ENCODE data around the gene GALNT8. TPM values are rescaled to one million over a fixed set of nuclear protein-coding genes. Genes with fewer than 3 reads are reported as not detected.

The GALNT8 gene
- total RNA-seq, 1 donor from 2014 or later, result 0.67 TPM

GRCh38 chr12:4725057-4725456 is 4.9 kb downstream of the GALNT8 start:
- H3K27me3 ChIP-seq, result peaks cover 7% of the 10 kb centered on the region
- H3K9me3 ChIP-seq, result no peaks in the 10 kb centered on the region
- no peak overlapping the region for H3K4me3 ChIP-seq
- TF ChIP-seq, protein P1, sequence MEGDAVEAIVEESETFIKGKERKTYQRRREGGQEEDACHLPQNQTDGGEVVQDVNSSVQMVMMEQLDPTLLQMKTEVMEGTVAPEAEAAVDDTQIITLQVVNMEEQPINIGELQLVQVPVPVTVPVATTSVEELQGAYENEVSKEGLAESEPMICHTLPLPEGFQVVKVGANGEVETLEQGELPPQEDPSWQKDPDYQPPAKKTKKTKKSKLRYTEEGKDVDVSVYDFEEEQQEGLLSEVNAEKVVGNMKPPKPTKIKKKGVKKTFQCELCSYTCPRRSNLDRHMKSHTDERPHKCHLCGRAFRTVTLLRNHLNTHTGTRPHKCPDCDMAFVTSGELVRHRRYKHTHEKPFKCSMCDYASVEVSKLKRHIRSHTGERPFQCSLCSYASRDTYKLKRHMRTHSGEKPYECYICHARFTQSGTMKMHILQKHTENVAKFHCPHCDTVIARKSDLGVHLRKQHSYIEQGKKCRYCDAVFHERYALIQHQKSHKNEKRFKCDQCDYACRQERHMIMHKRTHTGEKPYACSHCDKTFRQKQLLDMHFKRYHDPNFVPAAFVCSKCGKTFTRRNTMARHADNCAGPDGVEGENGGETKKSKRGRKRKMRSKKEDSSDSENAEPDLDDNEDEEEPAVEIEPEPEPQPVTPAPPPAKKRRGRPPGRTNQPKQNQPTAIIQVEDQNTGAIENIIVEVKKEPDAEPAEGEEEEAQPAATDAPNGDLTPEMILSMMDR (IDR thresholded peaks at IDR 0.05), result no peak
- DNase-seq (no peak), ATAC-seq (no peak)
- intact Hi-C loops (cut with DNase I), result no loop called here
- H3K4me1 ChIP-seq, result no peaks in the 10 kb centered on the region
- H3K36me3 ChIP-seq, result no peaks in the 10 kb centered on the region
- no peak overlapping the region for H3K27ac ChIP-seq

GRCh38 chr12:4734625-4735340 is 14.6 kb downstream of the GALNT8 start:
- TF ChIP-seq, protein P1 (IDR thresholded peaks at IDR 0.05), result no peak
- ATAC-seq (no peak), DNase-seq (no peak)

GRCh38 chr12:4736091-4736490 is 15.9 kb downstream of the GALNT8 start:
- no peaks in the 10 kb centered on the region for H3K9me3 ChIP-seq
- H3K27ac ChIP-seq, result no peak overlapping the region
- ATAC-seq (no peak), DNase-seq (no peak)
- H3K27me3 ChIP-seq, result no peaks in the 10 kb centered on the region
- TF ChIP-seq, protein P1 (IDR thresholded peaks at IDR 0.05), result no peak
- H3K36me3 ChIP-seq, result no peaks in the 10 kb centered on the region
- no peaks in the 10 kb centered on the region for H3K4me1 ChIP-seq
- intact Hi-C loops (cut with DNase I), result no loop called here
- H3K4me3 ChIP-seq, result no peak overlapping the region

More at GRCh38 chr12:4734625-4735340, 14.6 kb downstream of the GALNT8 start:
- no peak overlapping the region for H3K27ac ChIP-seq
- H3K9me3 ChIP-seq, result no peaks in the 10 kb centered on the region
- H3K4me1 ChIP-seq, result no peaks in the 10 kb centered on the region
- intact Hi-C loops (cut with DNase I), result no loop called here
- H3K4me3 ChIP-seq, result no peak overlapping the region
- H3K27me3 ChIP-seq, result no peaks in the 10 kb centered on the region
- H3K36me3 ChIP-seq, result no peaks in the 10 kb centered on the region

DNA sequence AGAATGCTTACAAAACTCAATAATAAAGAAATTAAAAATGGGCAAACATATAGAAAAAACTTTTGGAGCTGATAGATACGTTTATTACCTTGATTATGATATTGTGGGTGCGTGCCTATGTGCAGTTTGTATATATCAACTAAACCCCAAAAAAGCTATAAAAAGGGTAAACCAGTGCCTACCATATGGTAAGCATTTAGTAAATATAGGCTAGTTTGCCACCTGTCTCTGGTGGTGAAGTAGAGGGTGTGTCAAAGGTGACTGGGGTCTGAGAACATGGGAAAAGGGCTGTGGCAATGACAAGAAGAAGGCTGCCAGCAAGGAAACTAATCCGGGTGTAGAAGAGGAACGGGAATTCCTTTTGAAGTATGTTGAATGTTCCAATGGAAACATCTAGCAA is 18.3 kb downstream of the GALNT8 start:
- ATAC-seq, result no peak
- Histone ChIP-seq H3K36me3 (no peaks in the 10 kb centered on the region), H3K9me3 (no peaks in the 10 kb centered on the region), H3K4me1 (no peaks in the 10 kb centered on the region), H3K27me3 (no peaks in the 10 kb centered on the region), H3K4me3 (no peak overlapping the region), H3K27ac (no peak overlapping the region)
- no peak for DNase-seq
- intact Hi-C loops (cut with DNase I), result no loop called here
- TF ChIP-seq, protein P1 (IDR thresholded peaks at IDR 0.05), result no peak

- Histone ChIP-seq H3K4me1 (no peaks in the 10 kb centered on the region), H3K36me3 (no peaks in the 10 kb centered on the region), H3K4me3 (no peak overlapping the region), H3K27me3 (no peaks in the 10 kb centered on the region), H3K9me3 (no peaks in the 10 kb centered on the region), H3K27ac (no peak overlapping the region)
- TF ChIP-seq, protein P1 (IDR thresholded peaks at IDR 0.05), result no peak
- ATAC-seq (no peak), DNase-seq (no peak)
- intact Hi-C loops (cut with DNase I), result no loop called here
These were observed 22.3 kb downstream of the GALNT8 start for GRCh38 chr12:4742416-4742970.
